Colonic mucosa (tissue), 4 donors: ENCODE data around the gene PTPRF. TPM values are rescaled to one million over a fixed set of nuclear protein-coding genes. Genes with fewer than 3 reads are reported as not detected.

ENCODE experiments used
- DNase-seq: peaks from one replicate; pipeline ENCODE4 v3.0.0-alpha.2; 2020
- H3K27ac ChIP-seq: fragments of 200-600 bp; one replicate; pipeline ENCODE4 v1.8.0; 2021
- H3K27me3 ChIP-seq: fragments of 200-600 bp; one replicate; pipeline ENCODE4 v1.8.0; 2021
- H3K36me3 ChIP-seq: fragments of 200-600 bp; one replicate; pipeline ENCODE4 v1.8.0; 2021
- H3K4me1 ChIP-seq: fragments of 200-600 bp; one replicate; pipeline ENCODE4 v1.8.0; 2021; ENCODE audit warnings: mild to moderate bottlenecking
- H3K4me3 ChIP-seq: fragments of 200-600 bp; one replicate; pipeline ENCODE4 v1.8.0; 2021
- H3K9ac ChIP-seq, 2 donors: one replicate each; pipeline ENCODE4 v1.7.0; 2013; ENCODE audit warnings: control low read depth in 2 of 2, low read depth in 2 of 2, low read length in 2 of 2
- H3K9me3 ChIP-seq: fragments of 200-600 bp; one replicate; pipeline ENCODE4 v1.8.0; 2021
- intact Hi-C: fragments of 100-400 bp; cut with DNase I; formaldehyde crosslinking; loops from one replicate; pipeline ENCODE4 v1.14.1; 2022
- total RNA-seq, 2 donors: library from RNA; stranded (reverse); fragmentation: NEBNext Ultra II Directional in 1 of 2; extraction: Animal tissue kit (Norgen Biotek cat#: 25700) in 1 of 2; gene quantifications; one replicate each; pipeline ENCODE4 v1.2.1, GENCODE V29; 2021
- TF ChIP-seq, protein P1 (sequence below): fragments of 200-600 bp; IDR thresholded peaks from one replicate; pipeline ENCODE4 v1.8.0; 2022; ENCODE audit warnings: antibody characterized with exemption, mild to moderate bottlenecking
- donor health status: healthy.
- donor health status: DM: no; HTN: no; CAD: no.
- donor health status: DM: no; HTN: no; CAD: no.

The PTPRF gene
- total RNA-seq, 2 donors from 2014 or later: 351 to 449 TPM

DNA sequence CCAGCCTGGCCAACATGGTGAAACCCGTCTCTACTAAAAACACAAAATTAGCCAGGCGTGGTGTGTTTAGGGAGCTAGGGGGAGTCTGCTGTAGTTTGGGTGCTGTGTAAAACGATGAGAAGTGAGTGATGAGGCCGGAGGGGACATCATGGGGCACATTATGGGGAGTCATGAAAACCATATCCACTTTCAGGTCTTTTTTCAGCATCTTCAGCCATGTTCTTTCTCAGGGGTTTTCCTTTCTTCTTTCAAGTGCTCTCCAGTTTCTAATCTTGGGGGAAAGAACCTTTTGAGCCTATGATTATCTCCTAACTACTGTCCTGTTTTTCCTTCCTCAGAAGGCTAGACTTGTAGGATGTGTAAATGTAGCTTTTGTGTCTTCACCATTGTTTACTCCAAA is 133.7 kb downstream of the PTPRF start:
- TF ChIP-seq, protein P1, sequence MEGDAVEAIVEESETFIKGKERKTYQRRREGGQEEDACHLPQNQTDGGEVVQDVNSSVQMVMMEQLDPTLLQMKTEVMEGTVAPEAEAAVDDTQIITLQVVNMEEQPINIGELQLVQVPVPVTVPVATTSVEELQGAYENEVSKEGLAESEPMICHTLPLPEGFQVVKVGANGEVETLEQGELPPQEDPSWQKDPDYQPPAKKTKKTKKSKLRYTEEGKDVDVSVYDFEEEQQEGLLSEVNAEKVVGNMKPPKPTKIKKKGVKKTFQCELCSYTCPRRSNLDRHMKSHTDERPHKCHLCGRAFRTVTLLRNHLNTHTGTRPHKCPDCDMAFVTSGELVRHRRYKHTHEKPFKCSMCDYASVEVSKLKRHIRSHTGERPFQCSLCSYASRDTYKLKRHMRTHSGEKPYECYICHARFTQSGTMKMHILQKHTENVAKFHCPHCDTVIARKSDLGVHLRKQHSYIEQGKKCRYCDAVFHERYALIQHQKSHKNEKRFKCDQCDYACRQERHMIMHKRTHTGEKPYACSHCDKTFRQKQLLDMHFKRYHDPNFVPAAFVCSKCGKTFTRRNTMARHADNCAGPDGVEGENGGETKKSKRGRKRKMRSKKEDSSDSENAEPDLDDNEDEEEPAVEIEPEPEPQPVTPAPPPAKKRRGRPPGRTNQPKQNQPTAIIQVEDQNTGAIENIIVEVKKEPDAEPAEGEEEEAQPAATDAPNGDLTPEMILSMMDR: no peak
- H3K9ac ChIP-seq: no peak overlapping the region
- H3K27me3 ChIP-seq: no peaks in the 10 kb centered on the region
- intact Hi-C loops: no loop called here
- H3K4me1 ChIP-seq: no peaks in the 10 kb centered on the region
- H3K36me3 ChIP-seq: peaks cover 73% of the 10 kb centered on the region
- H3K27ac ChIP-seq: no peak overlapping the region
- no peak for DNase-seq
- no peak overlapping the region for H3K4me3 ChIP-seq
- H3K9me3 ChIP-seq: no peaks in the 10 kb centered on the region

DNA sequence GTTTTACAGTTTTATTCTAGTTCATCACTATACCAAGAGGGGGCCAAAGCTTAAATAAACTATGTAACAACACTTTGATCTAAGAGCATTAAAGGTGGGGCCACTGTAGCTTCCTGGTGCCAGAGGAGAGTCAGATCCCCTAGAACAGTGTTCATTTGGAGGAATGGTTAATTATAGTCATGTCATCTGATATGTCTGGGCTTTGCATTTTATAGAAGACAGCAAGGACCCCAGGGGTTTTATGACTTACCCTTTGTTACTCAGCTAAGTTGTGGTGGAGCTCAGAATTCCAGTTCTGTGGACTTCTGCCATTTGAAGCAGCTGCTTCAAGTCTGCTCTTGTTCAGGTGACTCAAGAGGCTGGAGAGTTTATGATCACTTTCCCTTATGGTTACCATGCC is 135.9 kb downstream of the PTPRF start:
- intact Hi-C loops: no loop called here
- Histone ChIP-seq H3K4me3 (no peak overlapping the region), H3K9ac (no peak overlapping the region), H3K27me3 (no peaks in the 10 kb centered on the region), H3K36me3 (peaks cover 64% of the 10 kb centered on the region), H3K4me1 (no peaks in the 10 kb centered on the region), H3K9me3 (no peaks in the 10 kb centered on the region), H3K27ac (no peak overlapping the region)
- TF ChIP-seq, protein P1: no peak
- DNase-seq: no peak

DNA sequence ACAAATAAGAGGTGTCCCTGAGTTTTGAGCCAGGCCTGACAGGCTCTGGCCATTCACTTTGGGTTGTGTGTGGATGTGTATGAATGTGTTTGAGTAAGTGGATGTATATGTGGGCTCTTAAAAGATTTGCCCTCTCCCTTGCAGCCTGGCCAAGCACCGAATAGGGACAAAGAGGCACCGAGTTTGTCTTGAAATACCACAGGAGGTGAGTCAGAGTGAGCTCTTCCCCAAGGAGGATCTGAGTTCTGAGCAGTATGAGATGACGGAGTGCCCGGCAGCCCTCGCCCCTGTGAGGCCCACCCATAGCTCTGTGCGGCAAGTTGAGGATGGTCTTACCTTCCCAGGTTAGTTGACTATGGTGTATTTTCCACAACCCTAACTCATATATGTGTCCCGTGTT is 138.3 kb downstream of the PTPRF start:
- no peaks in the 10 kb centered on the region for H3K27me3 ChIP-seq
- H3K4me1 ChIP-seq: no peaks in the 10 kb centered on the region
- intact Hi-C loops: no loop called here
- TF ChIP-seq, protein P1: no peak
- no peak overlapping the region for H3K4me3 ChIP-seq
- no peak overlapping the region for H3K27ac ChIP-seq
- no peaks in the 10 kb centered on the region for H3K9me3 ChIP-seq
- H3K36me3 ChIP-seq: peaks cover 50% of the 10 kb centered on the region
- H3K9ac ChIP-seq: no peak overlapping the region
- DNase-seq: no peak

DNA sequence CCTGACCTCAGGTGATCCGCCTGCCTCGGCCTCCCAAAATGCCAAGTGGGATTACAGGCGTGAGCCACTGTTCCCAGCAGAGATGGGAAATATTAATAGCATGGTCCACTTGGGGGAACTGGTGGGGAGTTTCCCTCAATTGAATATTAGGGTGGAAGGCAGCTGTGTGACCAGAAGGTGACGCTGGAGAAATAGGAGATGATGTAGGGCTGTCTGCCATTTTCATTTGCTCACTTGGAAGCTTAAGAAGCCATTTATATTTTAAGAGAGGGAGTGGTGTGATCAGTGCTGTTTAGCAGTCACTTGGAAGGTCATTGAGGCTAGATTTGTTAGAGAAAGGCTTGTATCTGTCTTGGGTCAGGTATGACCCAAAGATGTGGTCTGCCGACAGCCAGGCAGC is 139.2 kb downstream of the PTPRF start:
- Histone ChIP-seq H3K9me3 (no peaks in the 10 kb centered on the region), H3K9ac (no peak overlapping the region), H3K36me3 (peaks cover 42% of the 10 kb centered on the region), H3K4me1 (no peaks in the 10 kb centered on the region), H3K27ac (no peak overlapping the region), H3K4me3 (no peak overlapping the region), H3K27me3 (no peaks in the 10 kb centered on the region)
- TF ChIP-seq, protein P1: no peak
- no peak for DNase-seq
- intact Hi-C loops: no loop called here

DNA sequence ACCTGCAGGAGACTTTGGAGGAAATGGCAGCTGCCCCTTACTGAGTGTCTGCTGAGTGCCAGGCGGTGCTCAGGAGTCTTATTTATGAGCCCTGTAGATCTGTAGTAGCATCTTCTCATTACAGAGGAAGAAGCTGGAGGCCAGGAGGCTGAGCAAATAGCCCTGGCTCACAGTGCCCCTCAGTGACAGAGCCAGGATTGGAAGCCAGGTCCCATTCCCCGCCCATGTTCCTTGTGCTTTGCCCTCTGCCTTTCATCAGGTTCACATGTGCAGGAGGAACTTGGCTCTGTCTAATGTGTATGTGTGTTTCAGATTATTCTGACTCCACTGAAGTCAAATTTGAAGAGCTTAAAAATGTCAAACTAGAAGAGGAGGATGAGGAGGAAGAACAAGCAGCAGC is 140.5 kb downstream of the PTPRF start:
- intact Hi-C loops: no loop called here
- DNase-seq: no peak
- Histone ChIP-seq H3K9me3 (no peaks in the 10 kb centered on the region), H3K36me3 (peaks cover 37% of the 10 kb centered on the region), H3K9ac (no peak overlapping the region), H3K4me3 (no peak overlapping the region), H3K27me3 (no peaks in the 10 kb centered on the region), H3K27ac (no peak overlapping the region), H3K4me1 (no peaks in the 10 kb centered on the region)
- TF ChIP-seq, protein P1: no peak
